Measurements from ENCODE around the gene HSD3B2.

Gene HSD3B2

GRCh38 chr1:119453021-119453420 lies 38.1 kb downstream of the HSD3B2 start:
- no peak for DNase-seq (ENCODE audit: low read depth, low spot score)

GRCh38 chr1:119462964-119463363 lies 48.0 kb downstream of the HSD3B2 start:
- DNase-seq (ENCODE audit: low read depth, low spot score): no peak

GRCh38 chr1:119463569-119463968 lies 48.6 kb downstream of the HSD3B2 start:
- no peak for DNase-seq (ENCODE audit: low read depth, low spot score)

- no peak for DNase-seq (ENCODE audit: low read depth, low spot score)
These were observed 51.5 kb downstream of the HSD3B2 start for GRCh38 chr1:119466445-119466844.

GRCh38 chr1:119467219-119467618 lies 52.3 kb downstream of the HSD3B2 start:
- DNase-seq (ENCODE audit: low read depth, low spot score): no peak

GRCh38 chr1:119467857-119468668 lies 53.1 kb downstream of the HSD3B2 start:
- DNase-seq (ENCODE audit: low read depth, low spot score): no peak

GRCh38 chr1:119469741-119470140 lies 54.8 kb downstream of the HSD3B2 start:
- DNase-seq (ENCODE audit: low read depth, low spot score): no peak

- DNase-seq (ENCODE audit: low read depth, low spot score): no peak
These were observed 55.4 kb downstream of the HSD3B2 start for GRCh38 chr1:119470377-119470776.

- no peak for DNase-seq (ENCODE audit: low read depth, low spot score)
These were observed 56.0 kb downstream of the HSD3B2 start for GRCh38 chr1:119470958-119471357.

GRCh38 chr1:119471566-119471965 lies 56.6 kb downstream of the HSD3B2 start:
- DNase-seq (ENCODE audit: low read depth, low spot score): no peak

GRCh38 chr1:119472080-119472818 lies 57.3 kb downstream of the HSD3B2 start:
- DNase-seq (ENCODE audit: low read depth, low spot score): no peak

Measured in activated CD4-positive, CD25-positive, alpha-beta regulatory T cell treated with anti-CD3 and anti-CD28 coated beads, Interleukin-2, amount 50 U/mL, for 16 hours (primary cell).